HCT116 (cell line): ENCODE results near the gene SCN3A.

Experiments used
- CEBPB ChIP-seq: IDR thresholded peaks from 2 replicates; pipeline ENCODE4 v1.6.1; 2012; ENCODE audit warnings: low read depth
- CTCF ChIP-seq, 3 experiments: fragments of 200-600 bp in 1 of 3; sonication (generic) in 1 of 3; IDR thresholded peaks in 2 of 3; conservative IDR thresholded peaks in 1 of 3; 2 replicates each; pipeline ENCODE4 v1.5.1; 2012 to 2017; ENCODE audit warnings: low read depth in 2 of 3, low read length in 2 of 3, antibody characterized with exemption in 1 of 3, borderline replicate concordance in 1 of 3, control low read depth in 1 of 3, mild to moderate bottlenecking in 1 of 3, mixed read lengths in 1 of 3, mixed run types in 1 of 3, moderate library complexity in 1 of 3; ENCODE audit not compliant: insufficient read depth in 1 of 3
- EGR1 ChIP-seq: IDR thresholded peaks from 2 replicates; pipeline ENCODE4 v1.6.1; 2012; ENCODE audit warnings: low read depth
- EZH2 ChIP-seq: fragments of 200-600 bp; sonication (generic); IDR thresholded peaks from 2 replicates; pipeline ENCODE4 v1.6.1; 2017; ENCODE audit warnings: antibody characterized with exemption, mixed run types
- POLR2A ChIP-seq: IDR thresholded peaks from 2 replicates; pipeline ENCODE4 v1.7.0; 2011; ENCODE audit warnings: borderline replicate concordance; ENCODE audit not compliant: insufficient read depth, insufficient read length; ENCODE audit errors: extremely low read depth
- POLR2AphosphoS5 ChIP-seq: IDR thresholded peaks from 2 replicates; pipeline ENCODE4 v1.6.1; 2011; ENCODE audit warnings: mild to moderate bottlenecking, low read depth, low read length, moderate library complexity
- REST ChIP-seq: IDR thresholded peaks from 2 replicates; pipeline ENCODE4 v1.6.1; 2012; ENCODE audit warnings: low read depth
- SIN3A ChIP-seq: IDR thresholded peaks from 2 replicates; pipeline ENCODE4 v1.6.1; 2012; ENCODE audit warnings: low read depth
- SP1 ChIP-seq: IDR thresholded peaks from 2 replicates; pipeline ENCODE4 v1.6.1; 2012; ENCODE audit warnings: low read depth
- YY1 ChIP-seq: IDR thresholded peaks from 2 replicates; pipeline ENCODE4 v1.6.1; 2011; ENCODE audit warnings: low read length, low read depth, moderate library complexity, mild to moderate bottlenecking; ENCODE audit not compliant: insufficient replicate concordance; ENCODE audit errors: extremely low read depth
- ZNF274 ChIP-seq: fragments of 200-500 bp; sonication (Bioruptor generic); IDR thresholded peaks from 2 replicates; pipeline ENCODE4 v1.6.1; 2014; ENCODE audit warnings: mild to moderate bottlenecking, low read depth, low read length, inconsistent platforms

GRCh38 chr2:165163761-165164160 is 40.1 kb downstream of the SCN3A start:
- TF ChIP-seq CTCF (IDR thresholded peaks at IDR 0.05 in 2 of 3, conservative IDR thresholded peaks at IDR 0.05 in 1 of 3; ENCODE audit: borderline replicate concordance in 1 of 3, insufficient read depth in 1 of 3, low read depth in 2 of 3, low read length in 2 of 3): no peak
- no peak for TF ChIP-seq POLR2AphosphoS5
- TF ChIP-seq YY1: no peak
- TF ChIP-seq EGR1: no peak
- no peak for TF ChIP-seq POLR2A
- TF ChIP-seq SP1: no peak
- no peak for TF ChIP-seq EZH2
- TF ChIP-seq ZNF274: no peak
- no peak for TF ChIP-seq REST
- no peak for TF ChIP-seq SIN3A
- no peak for TF ChIP-seq CEBPB
